ENCODE results near the gene UAP1L1. TPM values are rescaled to one million over a fixed set of nuclear protein-coding genes. Genes with fewer than 3 reads are reported as not detected.

UAP1L1 gene
- total RNA-seq, 1 experiment from 2014 or later, result 17.6 TPM

Other genes starting within 250 kb of the UAP1L1 start
- 3.1 and 3.6 TPM in 2 replicates for gene AJM1, start 235.0 kb upstream of the UAP1L1 start, total RNA-seq (2014; rRNA removed)
- gene PHPT1, start 228.1 kb upstream of the UAP1L1 start, total RNA-seq (2014; rRNA removed), result 109 and 122 TPM in 2 replicates
- gene MAMDC4, start 225.2 kb upstream of the UAP1L1 start, total RNA-seq (2014; rRNA removed), result 3.8 and 7.2 TPM in 2 replicates
- gene EDF1, start 211.2 kb upstream of the UAP1L1 start, total RNA-seq (2014; rRNA removed), result 335 and 349 TPM in 2 replicates
- gene TRAF2, start 191.0 kb upstream of the UAP1L1 start, total RNA-seq (2014; rRNA removed), result 11.7 and 12.6 TPM in 2 replicates
- gene FBXW5, start 132.8 kb upstream of the UAP1L1 start, total RNA-seq (2014; rRNA removed), result 205 and 264 TPM in 2 replicates
- not detected in 2 replicates for gene C8G, start 132.3 kb upstream of the UAP1L1 start, total RNA-seq (2014; rRNA removed)
- not detected in 2 replicates for gene LCN12, start 125.2 kb upstream of the UAP1L1 start, total RNA-seq (2014; rRNA removed)
- gene PTGDS, start 100.0 kb upstream of the UAP1L1 start, total RNA-seq (2014; rRNA removed), result 2.0 TPM in 1 of 2 replicates, not detected in the other
- gene LCNL1, start 94.5 kb upstream of the UAP1L1 start, total RNA-seq (2014; rRNA removed), result 0.11 TPM in 1 of 2 replicates, not detected in the other
- 53.2 and 67.3 TPM in 2 replicates for gene PAXX, start 85.1 kb upstream of the UAP1L1 start, total RNA-seq (2014; rRNA removed)
- 0.52 TPM in 1 of 2 replicates, not detected in the other for gene CLIC3, start 80.9 kb upstream of the UAP1L1 start, total RNA-seq (2014; rRNA removed)
- gene ABCA2, start 49.3 kb upstream of the UAP1L1 start, total RNA-seq (2014; rRNA removed), result 13.2 and 15.5 TPM in 2 replicates
- not detected in 2 replicates for gene FUT7, start 45.4 kb upstream of the UAP1L1 start, total RNA-seq (2014; rRNA removed)
- 5.3 and 5.5 TPM in 2 replicates for gene NPDC1, start 31.3 kb upstream of the UAP1L1 start, total RNA-seq (2014; rRNA removed)
- not detected in 2 replicates for gene ENTPD2, start 23.5 kb upstream of the UAP1L1 start, total RNA-seq (2014; rRNA removed)
- gene SAPCD2, start 7.0 kb upstream of the UAP1L1 start, total RNA-seq (2014; rRNA removed), result 16.1 and 17.7 TPM in 2 replicates
- gene MAN1B1, start 9.5 kb downstream of the UAP1L1 start, total RNA-seq (2014; rRNA removed), result 78.4 and 92.8 TPM in 2 replicates
- 81.8 and 91.5 TPM in 2 replicates for gene DPP7, start 37.2 kb downstream of the UAP1L1 start, total RNA-seq (2014; rRNA removed)
- gene GRIN1, start 61.6 kb downstream of the UAP1L1 start, total RNA-seq (2014; rRNA removed), result 0.29 TPM in 1 of 2 replicates, not detected in the other
- gene LRRC26, start 92.5 kb downstream of the UAP1L1 start, total RNA-seq (2014; rRNA removed), result not detected in 2 replicates
- gene TMEM210, start 94.5 kb downstream of the UAP1L1 start, total RNA-seq (2014; rRNA removed), result 0.45 TPM in 1 of 2 replicates, not detected in the other
- gene ANAPC2, start 111.0 kb downstream of the UAP1L1 start, total RNA-seq (2014; rRNA removed), result 21.9 and 24.4 TPM in 2 replicates
- 108 and 115 TPM in 2 replicates for gene SSNA1, start 111.2 kb downstream of the UAP1L1 start, total RNA-seq (2014; rRNA removed)
- 6.3 and 10.7 TPM in 2 replicates for gene TPRN, start 123.2 kb downstream of the UAP1L1 start, total RNA-seq (2014; rRNA removed)
- gene TMEM203, start 128.1 kb downstream of the UAP1L1 start, total RNA-seq (2014; rRNA removed), result 45.7 and 50.1 TPM in 2 replicates
- gene NDOR1, start 128.2 kb downstream of the UAP1L1 start, total RNA-seq (2014; rRNA removed), result 15.4 and 16.9 TPM in 2 replicates
- gene RNF208, start 144.7 kb downstream of the UAP1L1 start, total RNA-seq (2014; rRNA removed), result 0.26 TPM in 1 of 2 replicates, not detected in the other
- 4.1 and 4.4 TPM in 2 replicates for gene CYSRT1, start 147.7 kb downstream of the UAP1L1 start, total RNA-seq (2014; rRNA removed)
- gene RNF224, start 150.0 kb downstream of the UAP1L1 start, total RNA-seq (2014; rRNA removed), result 0.06 and 0.23 TPM in 2 replicates
- gene SLC34A3, start 153.4 kb downstream of the UAP1L1 start, total RNA-seq (2014; rRNA removed), result 0.06 TPM in 1 of 2 replicates, not detected in the other
- gene TUBB4B, start 163.8 kb downstream of the UAP1L1 start, total RNA-seq (2014; rRNA removed), result 517 and 586 TPM in 2 replicates
- not detected in 2 replicates for gene STPG3, start 173.8 kb downstream of the UAP1L1 start, total RNA-seq (2014; rRNA removed)
- gene NELFB, start 177.8 kb downstream of the UAP1L1 start, total RNA-seq (2014; rRNA removed), result 60.7 and 61.8 TPM in 2 replicates
- gene TOR4A, start 200.2 kb downstream of the UAP1L1 start, total RNA-seq (2014; rRNA removed), result 2.6 and 2.8 TPM in 2 replicates
- gene NRARP, start 224.8 kb downstream of the UAP1L1 start, total RNA-seq (2014; rRNA removed), result 0.06 TPM in 1 of 2 replicates, not detected in the other

Measured in LHCN-M2 (cell line).